ENCODE measurements around the gene FIBP.

FIBP gene

GRCh38 chr11:65847746-65848145 is 40.5 kb downstream of the FIBP start:
- POLR2A ChIA-PET: interaction anchor here (0.6 to 1.7 kb wide), 6 partner anchors 9 to 121 kb away, joined by 3 to 7 read pairs (median 4); no protein-coding TSS in a partner anchor
- TF ChIP-seq, protein P1, sequence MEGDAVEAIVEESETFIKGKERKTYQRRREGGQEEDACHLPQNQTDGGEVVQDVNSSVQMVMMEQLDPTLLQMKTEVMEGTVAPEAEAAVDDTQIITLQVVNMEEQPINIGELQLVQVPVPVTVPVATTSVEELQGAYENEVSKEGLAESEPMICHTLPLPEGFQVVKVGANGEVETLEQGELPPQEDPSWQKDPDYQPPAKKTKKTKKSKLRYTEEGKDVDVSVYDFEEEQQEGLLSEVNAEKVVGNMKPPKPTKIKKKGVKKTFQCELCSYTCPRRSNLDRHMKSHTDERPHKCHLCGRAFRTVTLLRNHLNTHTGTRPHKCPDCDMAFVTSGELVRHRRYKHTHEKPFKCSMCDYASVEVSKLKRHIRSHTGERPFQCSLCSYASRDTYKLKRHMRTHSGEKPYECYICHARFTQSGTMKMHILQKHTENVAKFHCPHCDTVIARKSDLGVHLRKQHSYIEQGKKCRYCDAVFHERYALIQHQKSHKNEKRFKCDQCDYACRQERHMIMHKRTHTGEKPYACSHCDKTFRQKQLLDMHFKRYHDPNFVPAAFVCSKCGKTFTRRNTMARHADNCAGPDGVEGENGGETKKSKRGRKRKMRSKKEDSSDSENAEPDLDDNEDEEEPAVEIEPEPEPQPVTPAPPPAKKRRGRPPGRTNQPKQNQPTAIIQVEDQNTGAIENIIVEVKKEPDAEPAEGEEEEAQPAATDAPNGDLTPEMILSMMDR (IDR thresholded peaks at IDR 0.05; ENCODE audit: control extremely low read depth, extremely low read depth, low read depth, missing control alignments): no peak
- CTCF ChIA-PET: interaction anchor here (1.2 to 3.8 kb wide), 5 partner anchors 16 to 137 kb away, joined by 4 to 20 read pairs (median 7); partner anchors contain the start of gene FIBP
- no peak for DNase-seq (ENCODE audit: extremely low spot score)

- TF ChIP-seq, protein P1 (IDR thresholded peaks at IDR 0.05; ENCODE audit: control extremely low read depth, extremely low read depth, low read depth, missing control alignments): no peak
- ChIA-PET CTCF (interaction anchor here (1.2 to 3.3 kb wide), 4 partner anchors 8 to 65 kb away, joined by 4 to 16 read pairs (median 4); no protein-coding TSS in a partner anchor), POLR2A (interaction anchor here (0.7 kb wide), 2 partner anchors 10 to 40 kb away, joined by 6 to 10 read pairs; no protein-coding TSS in a partner anchor)
- no peak for DNase-seq (ENCODE audit: extremely low spot score)
These were observed 43.9 kb downstream of the FIBP start for GRCh38 chr11:65844231-65844872.

DNA sequence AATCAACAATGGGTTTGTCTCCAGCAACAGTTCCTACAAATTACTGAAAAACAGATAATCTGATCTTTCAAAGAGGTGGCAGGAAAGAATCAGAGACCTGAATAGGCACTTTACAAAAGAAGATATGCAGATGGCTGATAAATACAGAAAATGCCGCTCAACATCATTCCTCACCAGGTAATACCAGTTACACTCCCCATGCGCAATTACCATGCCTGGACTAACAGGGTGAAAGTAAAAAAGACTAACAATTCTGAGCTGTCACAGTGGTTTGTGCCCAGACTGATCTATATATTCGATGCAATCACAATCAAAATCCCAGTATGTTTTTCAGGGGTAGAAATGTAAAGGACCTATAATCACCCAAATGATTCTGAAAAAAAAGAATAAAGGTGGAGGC is 44.5 kb downstream of the FIBP start:
- no peak for DNase-seq (ENCODE audit: extremely low spot score)
- POLR2A ChIA-PET: interaction anchor here (0.7 kb wide), 1 partner anchor 40 kb away, joined by 6 read pairs; no protein-coding TSS in a partner anchor
- TF ChIP-seq, protein P1 (IDR thresholded peaks at IDR 0.05; ENCODE audit: control extremely low read depth, extremely low read depth, low read depth, missing control alignments): no peak
- CTCF ChIA-PET: interaction anchor here (1.2 to 1.8 kb wide), 3 partner anchors 8 to 35 kb away, joined by 4 read pairs; no protein-coding TSS in a partner anchor

- TF ChIP-seq, protein P1 (IDR thresholded peaks at IDR 0.05; ENCODE audit: control extremely low read depth, extremely low read depth, low read depth, missing control alignments): no peak
- ChIA-PET POLR2A (no interaction called here), CTCF (no interaction called here)
- no peak for DNase-seq (ENCODE audit: extremely low spot score)
These were observed 46.1 kb downstream of the FIBP start for GRCh38 chr11:65842144-65842543.

DNA sequence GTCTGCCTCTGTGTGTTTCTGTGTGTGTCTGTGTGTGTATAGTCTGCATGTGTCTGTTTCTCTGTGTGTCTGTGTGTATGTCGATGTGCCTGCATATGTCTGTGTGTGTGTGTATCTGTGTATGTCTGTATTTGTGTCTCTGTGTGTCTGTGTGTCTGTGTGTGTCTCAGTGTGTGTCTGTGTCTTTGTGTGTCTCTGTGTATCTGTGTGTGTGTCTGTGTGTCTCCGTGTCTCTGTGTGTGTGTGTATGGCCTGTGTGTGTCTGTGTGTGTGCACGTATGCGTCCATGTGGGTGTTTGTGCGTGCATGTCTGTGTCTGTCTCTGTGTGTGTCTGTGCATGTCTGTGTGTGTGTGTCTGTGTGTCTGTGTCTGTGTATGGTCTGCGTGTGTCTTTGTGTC is 54.1 kb downstream of the FIBP start:
- CTCF ChIA-PET: interaction anchor here (0.8 to 3.2 kb wide), 7 partner anchors 11 to 241 kb away, joined by 3 to 23 read pairs (median 3); partner anchors contain the start of genes FIBP and MUS81
- TF ChIP-seq, protein P1 (IDR thresholded peaks at IDR 0.05; ENCODE audit: control extremely low read depth, extremely low read depth, low read depth, missing control alignments): no peak
- POLR2A ChIA-PET: interaction anchor here (0.8 to 2.5 kb wide), 3 partner anchors 10 to 24 kb away, joined by 4 to 12 read pairs (median 7); partner anchors contain the start of gene CFL1

More for the DNA sequence above, 54.1 kb downstream of the FIBP start:
- no peak for DNase-seq (ENCODE audit: extremely low spot score)

All from GM10248 (cell line).